GM12878 (cell line): ENCODE data around the gene PCDHAC2. TPM values are rescaled to one million over a fixed set of nuclear protein-coding genes. Genes with fewer than 3 reads are reported as not detected.

Experiments
- ATAC-seq: fragments of 200-7000 bp; cut with Tn5 transposase; 3 replicates; pipeline ENCODE4 v1.9.1; 2020; ENCODE audit warnings: mild to moderate bottlenecking, moderate library complexity
- BruUV-seq: library from RNA; stranded (reverse); fragments of 400-500 nt; replicated peaks from 2 replicates; lab custom pipeline; 2021; lab: Mats Ljungman, UMichigan
- CTCF ChIA-PET: fragments of 300-600 bp; sonication (Branson Sonifier 250); formaldehyde crosslinking; extraction: SDS; loops from one replicate; lab custom pipeline; 2021; ENCODE audit warnings: inconsistent platforms; lab: Yijun Ruan, JAX
- POLR2A ChIA-PET: fragments of 350-600 bp; formaldehyde crosslinking; extraction: SDS; loops from one replicate; lab custom pipeline; 2021; ENCODE audit warnings: inconsistent platforms; lab: Charles Lee
- RAD21 ChIA-PET: fragments of 300-600 bp; sonication (Branson Sonifier 250); formaldehyde crosslinking; loops from one replicate; lab custom pipeline; 2023; ENCODE audit warnings: antibody characterized with exemption; ENCODE audit not compliant: unreplicated experiment; lab: Charles Lee
- SMC1A ChIA-PET: fragments of 300-600 bp; sonication (Branson Sonifier 250); formaldehyde crosslinking; loops from one replicate; lab custom pipeline; 2023; ENCODE audit not compliant: unreplicated experiment, uncharacterized antibody; lab: Charles Lee
- DNase-seq: peaks from one replicate; pipeline ENCODE4 v3.0.0-alpha.2; 2011; ENCODE audit warnings: low read depth, low spot score
- FAIRE-seq: peaks from 3 replicates; lab custom pipeline; 2011; peaks lifted over from hg19 to GRCh38; lab: Jason Lieb, UNC
- H2AFZ ChIP-seq: 2 replicates; pipeline ENCODE4 v1.6.0; 2011; ENCODE audit warnings: low read depth, low read length, control low read depth; ENCODE audit not compliant: control insufficient read depth
- H3K27ac ChIP-seq: 2 replicates; pipeline ENCODE4 v1.5.1; 2011; ENCODE audit warnings: control low read depth; ENCODE audit not compliant: control insufficient read depth, insufficient read depth
- H3K27me3 ChIP-seq, 2 experiments: replicated peaks in 1 of 2; 2 replicates each; pipeline versions ENCODE4 v1.6.0 to v1.6.1; 2011; ENCODE audit warnings: low read length in 1 of 2; ENCODE audit not compliant: control insufficient read depth in 2 of 2, insufficient read depth in 2 of 2
- H3K36me3 ChIP-seq, 2 experiments: 2 replicates each; pipeline ENCODE4 v1.5.1; 2011; ENCODE audit warnings: low read length in 1 of 2; ENCODE audit not compliant: control insufficient read depth in 2 of 2, insufficient read depth in 2 of 2
- H3K4me1 ChIP-seq: 2 replicates; pipeline ENCODE4 v1.6.1; 2011; ENCODE audit warnings: mild to moderate bottlenecking, low read length, moderate library complexity, mixed read lengths; ENCODE audit not compliant: control insufficient read depth, insufficient read depth
- H3K4me2 ChIP-seq: 2 replicates; pipeline ENCODE4 v1.6.0; 2011; ENCODE audit warnings: control low read depth; ENCODE audit not compliant: control insufficient read depth, insufficient read depth
- H3K4me3 ChIP-seq: fragments of 200-600 bp; sonication (generic); 2 replicates; pipeline ENCODE4 v1.5.1; 2016
- H3K79me2 ChIP-seq: 2 replicates; pipeline ENCODE4 v1.6.0; 2011; ENCODE audit warnings: low read length; ENCODE audit not compliant: control insufficient read depth, insufficient read depth
- H3K9ac ChIP-seq: 2 replicates; pipeline ENCODE4 v1.8.0; 2011; ENCODE audit warnings: low read length, control low read depth, mixed read lengths; ENCODE audit not compliant: control insufficient read depth, insufficient read depth
- H3K9me3 ChIP-seq: replicated peaks from 3 replicates; pipeline ENCODE4 v1.5.1; 2011; ENCODE audit warnings: mild to moderate bottlenecking, low read length; ENCODE audit not compliant: control insufficient read depth, insufficient read depth
- H4K20me1 ChIP-seq: 2 replicates; pipeline ENCODE4 v1.6.0; 2011; ENCODE audit not compliant: control insufficient read depth, insufficient read depth
- E4F1 ChIP-seq: fragments of 450-650 bp; IDR thresholded peaks from 2 replicates; pipeline ENCODE4 v1.6.1; 2018; ENCODE audit warnings: borderline replicate concordance, mild to moderate bottlenecking; ENCODE audit not compliant: partially characterized antibody
- EP300 ChIP-seq, 2 experiments: fragments of 150-350 bp in 1 of 2; IDR thresholded peaks; 2 replicates each; pipeline ENCODE4 v1.6.1; 2011 to 2012; ENCODE audit warnings: low read depth in 2 of 2, low read length in 2 of 2, borderline replicate concordance in 1 of 2, improper control_type of control experiment in 1 of 2, inconsistent platforms in 1 of 2; ENCODE audit not compliant: control insufficient read depth in 1 of 2
- FOXM1 ChIP-seq: IDR thresholded peaks from 2 replicates; pipeline ENCODE4 v1.6.1; 2012; ENCODE audit warnings: low read depth, mild to moderate bottlenecking, inconsistent platforms, low read length, moderate library complexity
- IKZF2 ChIP-seq, 2 experiments: fragments of 450-650 bp; IDR thresholded peaks; 2 replicates each; pipeline ENCODE4 v1.6.1; 2017; ENCODE audit warnings: mild to moderate bottlenecking in 2 of 2, moderate library complexity in 2 of 2
- MTA3 ChIP-seq: IDR thresholded peaks from 2 replicates; pipeline ENCODE4 v1.6.1; 2012; ENCODE audit warnings: low read length, inconsistent platforms, borderline replicate concordance
- MXI1 ChIP-seq: fragments of 150-350 bp; IDR thresholded peaks from 2 replicates; pipeline ENCODE4 v1.6.1; 2011; ENCODE audit warnings: low read depth, mild to moderate bottlenecking, inconsistent platforms, low read length, improper control_type of control experiment
- NKRF ChIP-seq: fragments of 450-650 bp; conservative IDR thresholded peaks from 2 replicates; pipeline ENCODE4 v1.6.1; 2017; ENCODE audit warnings: mild to moderate bottlenecking, moderate library complexity
- NR2F1 ChIP-seq: fragments of 450-650 bp; conservative IDR thresholded peaks from 2 replicates; pipeline ENCODE4 v1.6.1; 2017; ENCODE audit warnings: mild to moderate bottlenecking
- PAX5 ChIP-seq: IDR thresholded peaks from 2 replicates; pipeline ENCODE4 v1.6.1; 2011; ENCODE audit warnings: low read depth, low read length, borderline replicate concordance
- SPI1 ChIP-seq: IDR thresholded peaks from 2 replicates; pipeline ENCODE4 v1.6.1; 2011; ENCODE audit warnings: low read depth, mild to moderate bottlenecking, low read length, moderate library complexity, borderline replicate concordance; ENCODE audit not compliant: insufficient read depth
- SREBF2 ChIP-seq: IDR thresholded peaks from 2 replicates; pipeline ENCODE4 v1.6.1; 2012; ENCODE audit warnings: mild to moderate bottlenecking, low read length
- USF1 ChIP-seq: IDR thresholded peaks from 2 replicates; pipeline ENCODE4 v1.6.1; 2011; ENCODE audit warnings: borderline replicate concordance, low read depth, mild to moderate bottlenecking, moderate library complexity, mixed read lengths, low read length; ENCODE audit not compliant: insufficient read depth; ENCODE audit errors: extremely low read length
- WRNIP1 ChIP-seq: IDR thresholded peaks from 2 replicates; pipeline ENCODE4 v1.6.1; 2011; ENCODE audit warnings: low read depth, low read length, improper control_type of control experiment, borderline replicate concordance
- YBX1 ChIP-seq: fragments of 450-650 bp; IDR thresholded peaks from 2 replicates; pipeline ENCODE4 v1.6.1; 2016; ENCODE audit warnings: antibody characterized with exemption
- YY1 ChIP-seq: IDR thresholded peaks from 2 replicates; pipeline ENCODE4 v1.6.1; 2011; ENCODE audit warnings: low read depth, mild to moderate bottlenecking, low read length
- WGBS: methylation state at CpG from one replicate; pipeline ENCODE4 v1.1.6; 2016; ENCODE audit warnings: low lambda C conversion rate; ENCODE audit not compliant: insufficient replicate concordance, insufficient coverage; ENCODE audit errors: missing lambda C conversion rate; 5-methylcytosine and 5-hydroxymethylcytosine counted together
- in situ Hi-C: fragments of 300-500 bp; cut with MboI; formaldehyde crosslinking; loops from 9 replicates; pipeline ENCODE4 v1.14.3; 2018; ENCODE audit warnings: mixed read lengths
- intact Hi-C: fragments of 100-400 bp; cut with micrococcal nuclease; formaldehyde crosslinking; loops from one replicate; pipeline ENCODE4 v1.14.2; 2022; ENCODE audit not compliant: unreplicated experiment
- polyA plus RNA-seq, 11 experiments: library from polyadenylated mRNA; depleted of rRNA in 4 of 11; unstranded in 6 of 11; stranded (reverse) in 5 of 11; fragments of >200 nt; fragmentation: Nextera tagmentation in 4 of 11; fragmentation: Illumina TruSeq in 1 of 11; extraction: Ambion mirVana in 4 of 11; extraction: Trizol in 1 of 11; gene quantifications; 1 replicate in 1 of 11; 2 replicates in 10 of 11; pipeline versions ENCODE4 v1.2.1 to v1.2.3, GENCODE V29; 2011 to 2016; ENCODE audit warnings: inconsistent platforms in 2 of 11, missing spikeins in 2 of 11, low read depth in 1 of 11
- total RNA-seq, 4 experiments: library from RNA; depleted of rRNA in 3 of 4; stranded (reverse); fragments of >200 nt in 3 of 4; fragmentation: Illumina TruSeq in 1 of 4; extraction: Trizol in 1 of 4; gene quantifications; 2 replicates each; pipeline versions ENCODE4 v1.2.1 to v1.2.3, GENCODE V29; 2013 to 2021

The PCDHAC2 gene
- total and polyA plus RNA-seq, 10 of the 15 experiments (the other 5 are each of a cell fraction or from before 2014, with no cell fraction given), result 0.06 TPM; not detected in 9

GRCh38 chr5:140996060-140996459 is 29.8 kb downstream of the PCDHAC2 start:
- Histone ChIP-seq H3K27me3 (no peaks in the 10 kb centered on the region), H3K27ac (no peak overlapping the region), H4K20me1 (no peaks in the 10 kb centered on the region), H3K79me2 (no peaks in the 10 kb centered on the region), H3K4me1 (no peaks in the 10 kb centered on the region), H3K36me3 (no peaks in the 10 kb centered on the region), H3K9ac (no peak overlapping the region), H2AFZ (no peak overlapping the region), H3K4me2 (no peak overlapping the region), H3K9me3 (no peaks in the 10 kb centered on the region), H3K4me3 (no peak overlapping the region)
- POLR2A ChIA-PET, result no interaction called here
- BruUV-seq, result no TSS peak
- SMC1A ChIA-PET, result no interaction called here
- WGBS, result 0% methylated on average over 1 of the region's 1 CpG
- intact Hi-C loops, result no loop called here
- CTCF ChIA-PET, result no interaction called here
- in situ Hi-C loops, result no loop called here
- FAIRE-seq (no peak), DNase-seq (no peak), ATAC-seq (no peak)
- RAD21 ChIA-PET, result no interaction called here
- TF ChIP-seq PAX5, result no peak
- TF ChIP-seq NKRF, result no peak
- TF ChIP-seq MXI1, result no peak
- no peak for TF ChIP-seq SPI1
- no peak for TF ChIP-seq SREBF2
- TF ChIP-seq E4F1, result no peak
- TF ChIP-seq YY1, result no peak
- TF ChIP-seq EP300 (IDR thresholded peaks at IDR 0.05; ENCODE audit: borderline replicate concordance in 1 of 2, control insufficient read depth in 1 of 2, low read depth in 2 of 2, low read length in 2 of 2), result no peak
- TF ChIP-seq FOXM1, result no peak
- no peak for TF ChIP-seq WRNIP1
- no peak for TF ChIP-seq IKZF2 (IDR thresholded peaks at IDR 0.05)
- TF ChIP-seq NR2F1, result no peak
- TF ChIP-seq USF1, result no peak
- TF ChIP-seq YBX1, result no peak
- no peak for TF ChIP-seq MTA3
